Activated CD4-positive, alpha-beta T cell treated with anti-CD3 and anti-CD28 coated beads for 1 hour (primary cell): ENCODE measurements around the gene TSC22D1.

Experiments
- DNase-seq: peaks from one replicate; pipeline ENCODE4 v3.0.0-alpha.2; 2020

TSC22D1 gene

DNA sequence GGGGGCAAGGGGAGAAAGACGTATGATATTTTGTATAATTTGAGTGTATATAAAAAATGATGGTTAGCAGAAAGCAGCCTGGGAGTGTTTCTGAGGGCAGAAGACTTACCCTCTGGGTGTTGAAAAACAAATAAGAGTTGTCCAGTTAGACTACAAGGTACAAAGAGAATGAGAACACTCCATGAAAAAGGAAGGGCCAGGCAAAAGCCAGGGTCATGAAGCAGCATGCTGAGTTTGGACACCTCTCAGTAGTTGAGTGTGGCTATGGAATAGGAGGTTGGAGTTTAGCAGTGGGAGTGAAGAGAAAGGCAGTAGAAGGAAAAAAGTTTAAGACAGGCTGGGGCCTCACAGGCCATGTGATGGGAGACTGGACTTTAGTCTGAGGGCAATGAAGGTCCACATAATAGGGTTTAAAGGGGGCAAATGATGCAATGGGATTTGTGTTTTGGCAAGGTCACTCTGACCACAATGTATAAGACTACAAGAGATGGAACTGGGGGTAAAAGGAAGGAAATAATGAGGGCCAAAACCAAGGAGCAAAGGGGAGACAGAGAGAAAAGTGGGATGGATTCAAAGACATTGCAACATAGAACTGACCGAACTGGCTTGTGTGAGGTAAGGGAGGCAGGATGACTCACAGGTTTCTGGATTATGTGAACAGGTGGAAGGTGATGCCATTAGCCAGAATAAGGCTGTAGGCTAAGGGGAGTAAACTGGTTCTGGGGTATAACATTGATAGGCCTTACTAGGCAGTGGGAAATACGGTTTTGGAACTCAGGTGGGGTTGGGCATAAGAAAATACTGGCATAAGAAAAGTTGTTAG, 125.9 kb downstream of the TSC22D1 start:
- DNase-seq: no peak

DNA sequence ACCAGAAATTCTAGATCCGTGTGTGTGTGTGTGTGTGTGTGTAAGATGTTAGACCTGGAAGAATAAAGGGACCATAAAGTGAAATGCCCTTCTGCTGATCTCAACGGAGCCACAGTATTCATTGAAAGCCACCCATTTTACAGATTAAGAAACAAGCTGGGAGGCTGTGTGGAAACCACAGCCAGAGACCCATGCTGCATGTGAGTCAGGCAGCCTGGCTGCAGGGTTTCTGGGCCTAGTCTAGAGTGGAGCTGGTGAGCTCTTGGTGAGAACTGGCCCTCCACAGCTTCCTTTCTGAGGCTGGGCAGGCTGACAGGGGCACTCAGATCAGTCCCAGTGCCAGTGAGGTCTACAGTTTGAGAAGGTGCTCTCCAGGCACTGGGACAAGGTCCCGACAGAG, 127.3 kb downstream of the TSC22D1 start:
- DNase-seq: no peak

DNA sequence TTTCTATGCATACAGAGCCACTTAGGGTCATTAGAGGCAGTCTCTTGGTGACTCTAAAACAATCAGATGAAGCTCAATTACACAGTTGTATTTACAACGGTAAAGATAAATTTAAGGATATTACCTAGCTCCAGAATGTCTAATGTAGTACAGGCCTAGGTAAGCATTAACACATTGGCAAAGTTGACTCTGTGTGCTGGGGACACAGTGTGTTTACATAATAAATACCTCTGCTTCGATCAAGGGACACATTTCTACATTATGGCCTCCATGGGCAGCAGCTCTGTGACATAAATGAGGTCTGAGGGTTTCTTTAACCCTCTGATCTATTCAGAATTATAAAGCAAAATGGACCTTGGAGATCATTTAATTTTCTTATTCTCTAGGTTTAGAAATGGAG, 127.8 kb downstream of the TSC22D1 start:
- no peak for DNase-seq

DNA sequence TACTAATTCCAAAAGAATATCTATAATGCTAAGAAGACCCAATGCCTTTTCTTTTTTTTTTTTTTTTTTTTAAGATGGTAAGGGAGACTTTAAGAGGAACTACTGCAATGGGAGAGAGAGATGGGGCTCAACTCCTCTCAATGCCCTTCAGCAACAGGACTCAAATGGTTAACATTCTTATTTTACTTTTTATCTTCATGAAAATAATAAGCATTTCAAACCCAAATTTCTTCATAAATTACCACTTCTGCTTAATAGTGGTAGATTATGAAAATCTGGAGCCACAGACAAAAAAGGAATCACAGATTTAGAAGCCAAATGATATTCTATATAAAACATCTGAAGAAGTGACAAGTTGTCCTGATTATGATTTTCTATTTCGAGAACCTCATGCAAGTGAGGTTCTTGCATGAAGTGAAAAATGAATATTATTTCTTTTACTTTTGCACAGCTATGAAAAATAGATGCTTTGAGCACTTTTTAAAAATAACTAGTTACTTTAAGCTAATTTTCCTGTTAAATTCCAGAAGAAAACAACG, 128.3 kb downstream of the TSC22D1 start:
- DNase-seq: no peak

DNA sequence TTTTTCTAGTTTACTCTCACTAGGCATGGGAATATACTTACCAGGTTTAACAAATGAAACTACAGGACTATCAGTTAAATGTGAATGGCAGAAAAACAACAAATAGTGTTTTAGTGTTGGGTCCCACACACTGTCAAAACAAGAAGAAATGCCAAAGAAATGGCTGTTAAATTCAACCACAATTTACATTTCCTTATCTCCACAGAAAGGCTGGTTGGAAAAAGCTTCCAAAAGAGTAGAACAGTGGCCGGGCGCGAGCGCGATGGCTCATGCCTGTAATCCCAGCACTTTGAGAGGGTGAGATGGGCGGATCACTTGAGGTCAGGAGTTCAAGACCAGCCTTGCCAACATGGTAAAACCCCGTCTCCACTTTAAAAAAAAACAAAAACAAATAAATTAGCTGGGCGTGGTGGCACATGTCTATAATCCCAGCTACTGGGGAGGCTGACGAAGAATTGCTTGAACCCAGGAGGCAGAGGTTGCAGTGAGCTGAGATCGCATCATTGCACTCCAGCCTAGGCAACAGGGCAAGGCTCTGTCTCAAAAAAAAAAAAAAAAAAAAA, 136.0 kb downstream of the TSC22D1 start:
- DNase-seq: no peak

DNA sequence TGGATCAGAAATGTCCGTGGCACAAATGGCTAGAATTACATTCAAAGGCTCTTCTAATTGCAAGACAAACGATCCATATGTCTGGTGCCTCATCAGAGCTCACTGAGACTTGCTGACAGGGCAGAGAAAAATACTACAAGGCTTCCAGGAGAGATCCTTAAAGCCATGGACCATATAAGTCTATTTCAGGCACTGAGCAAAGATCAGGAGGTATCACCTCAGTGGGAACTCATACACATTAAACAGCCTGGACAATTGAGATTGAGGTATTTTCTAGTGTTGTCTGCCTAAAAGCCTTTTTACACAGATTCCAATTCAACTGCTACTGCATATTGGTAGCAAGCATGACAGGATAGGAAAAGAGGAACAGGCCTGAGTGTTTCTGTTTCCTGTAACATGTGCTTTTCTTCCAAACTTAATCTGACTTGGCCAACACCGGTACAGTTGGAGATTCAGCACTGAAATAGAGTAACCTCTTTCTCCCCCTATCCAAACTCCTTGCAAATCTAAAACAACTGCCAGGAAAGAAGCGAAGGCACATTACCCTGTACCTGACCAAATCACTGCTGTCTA, 136.6 kb downstream of the TSC22D1 start:
- DNase-seq: no peak

DNA sequence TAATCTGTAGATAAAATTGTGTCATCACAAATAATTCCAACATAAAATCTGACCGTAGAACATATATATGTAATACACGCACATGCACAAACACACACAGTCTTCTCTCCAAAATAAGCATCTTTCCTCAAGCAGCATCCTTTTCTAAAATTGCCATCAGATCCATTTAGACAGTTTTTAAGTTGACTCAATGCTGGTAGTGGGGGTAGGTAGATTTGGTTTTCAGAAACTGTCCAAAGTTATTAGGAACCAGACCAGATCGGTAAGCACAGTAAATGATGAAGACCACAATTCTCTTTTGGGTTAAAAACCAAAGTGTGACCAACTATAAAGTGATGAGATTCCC, 137.9 kb downstream of the TSC22D1 start:
- no peak for DNase-seq

DNA sequence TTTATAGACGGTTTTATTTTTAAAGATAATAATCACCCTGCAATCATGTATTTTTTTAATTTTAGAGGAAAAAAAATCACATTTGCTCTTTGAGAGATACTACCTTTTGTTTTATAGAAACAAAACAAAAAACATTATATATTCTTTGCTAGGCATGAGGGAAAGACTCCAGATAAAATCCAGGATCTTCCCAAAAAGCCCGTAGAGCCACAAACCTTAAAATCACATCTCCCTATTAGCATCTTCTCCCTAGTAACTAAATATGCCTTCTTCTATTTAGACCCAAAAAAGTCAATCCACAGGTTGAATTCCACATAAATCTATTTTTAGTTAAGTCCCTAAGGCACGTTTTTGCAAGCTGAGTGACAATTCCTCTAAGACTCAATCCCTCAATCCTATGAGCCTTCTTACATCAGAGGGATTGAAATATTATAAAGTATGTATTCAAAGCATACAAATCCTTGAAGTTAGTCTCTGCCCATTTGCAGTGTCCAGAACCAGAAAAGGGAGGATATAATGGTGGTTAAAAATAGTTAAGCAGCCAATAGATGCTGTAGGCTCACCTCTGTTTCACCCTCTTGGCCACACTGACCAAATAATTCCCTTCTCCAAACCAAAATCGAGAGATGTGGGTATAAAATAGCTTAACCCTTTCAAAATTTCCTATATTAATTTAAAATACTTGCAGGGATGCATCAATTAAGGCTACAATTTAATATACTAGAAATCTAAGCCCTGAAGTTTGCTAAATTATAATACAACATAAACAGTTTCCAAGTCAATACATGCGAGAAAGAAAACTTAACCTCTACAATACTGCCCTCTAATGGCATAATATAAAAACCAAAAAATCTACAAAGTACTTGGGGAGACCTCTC, 138.5 kb downstream of the TSC22D1 start:
- DNase-seq: no peak

DNA sequence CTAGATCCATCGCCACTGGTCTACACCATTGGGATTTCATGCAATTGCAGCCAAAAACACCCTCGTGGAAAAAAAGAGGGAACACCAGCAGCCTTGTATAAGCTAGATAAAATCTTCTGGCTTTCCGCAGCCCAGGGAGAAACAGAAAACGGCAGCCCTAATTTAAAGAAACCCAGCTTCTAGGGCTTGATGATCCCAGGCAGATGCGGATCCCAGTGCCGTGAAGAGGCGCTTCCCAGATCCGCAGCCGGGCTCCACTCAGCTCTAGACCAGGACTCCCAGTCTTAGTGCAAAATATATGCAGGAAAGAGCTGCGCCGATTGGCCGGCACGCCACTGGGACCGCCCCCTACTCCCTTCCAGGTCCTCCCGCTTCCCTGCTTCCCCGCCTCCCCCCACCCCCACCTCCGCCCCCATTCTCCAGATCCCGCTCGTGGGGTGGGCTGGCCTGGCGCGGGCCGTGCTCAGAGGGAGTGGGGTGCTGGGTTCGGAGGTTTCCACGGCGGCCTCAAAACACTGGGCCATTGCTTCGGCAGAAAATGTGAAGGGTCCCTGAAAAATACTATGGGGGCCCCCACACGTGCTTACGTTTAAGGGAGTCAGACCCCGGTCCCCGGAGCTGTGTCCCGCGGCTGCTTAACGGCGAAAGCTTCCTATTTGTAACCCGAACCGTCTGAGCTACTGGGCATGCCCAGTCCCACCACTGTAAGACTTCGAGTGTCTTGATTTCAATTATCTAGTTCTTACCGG, 139.4 kb downstream of the TSC22D1 start:
- peak; percentile 25 for DNase-seq

DNA sequence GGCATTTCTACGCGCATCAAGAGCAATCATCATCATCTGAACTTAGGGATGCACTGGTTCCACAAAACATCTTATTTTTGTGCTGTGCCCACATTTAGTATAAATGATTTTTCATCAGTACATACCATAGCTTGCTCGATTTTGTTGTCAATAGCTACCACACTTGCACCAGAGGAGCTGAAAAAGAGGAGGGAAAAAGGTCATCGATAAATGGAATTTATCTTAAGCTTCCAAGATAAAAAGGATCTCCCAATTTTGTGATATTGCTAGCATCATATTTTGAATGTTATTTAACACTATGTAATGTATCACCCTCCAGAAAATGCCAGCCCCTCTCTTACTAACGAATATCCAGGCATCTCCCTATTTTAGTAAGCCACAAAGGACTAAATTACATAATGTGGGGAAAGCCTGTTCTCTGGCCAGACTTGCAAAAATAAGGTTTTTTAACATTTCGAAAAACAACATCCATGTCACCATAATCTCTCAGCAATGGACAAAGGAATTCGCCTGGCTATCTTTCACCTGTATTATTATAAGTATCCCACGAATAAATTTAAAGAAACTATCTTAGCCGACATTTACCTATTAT, 140.1 kb downstream of the TSC22D1 start:
- no peak for DNase-seq

DNA sequence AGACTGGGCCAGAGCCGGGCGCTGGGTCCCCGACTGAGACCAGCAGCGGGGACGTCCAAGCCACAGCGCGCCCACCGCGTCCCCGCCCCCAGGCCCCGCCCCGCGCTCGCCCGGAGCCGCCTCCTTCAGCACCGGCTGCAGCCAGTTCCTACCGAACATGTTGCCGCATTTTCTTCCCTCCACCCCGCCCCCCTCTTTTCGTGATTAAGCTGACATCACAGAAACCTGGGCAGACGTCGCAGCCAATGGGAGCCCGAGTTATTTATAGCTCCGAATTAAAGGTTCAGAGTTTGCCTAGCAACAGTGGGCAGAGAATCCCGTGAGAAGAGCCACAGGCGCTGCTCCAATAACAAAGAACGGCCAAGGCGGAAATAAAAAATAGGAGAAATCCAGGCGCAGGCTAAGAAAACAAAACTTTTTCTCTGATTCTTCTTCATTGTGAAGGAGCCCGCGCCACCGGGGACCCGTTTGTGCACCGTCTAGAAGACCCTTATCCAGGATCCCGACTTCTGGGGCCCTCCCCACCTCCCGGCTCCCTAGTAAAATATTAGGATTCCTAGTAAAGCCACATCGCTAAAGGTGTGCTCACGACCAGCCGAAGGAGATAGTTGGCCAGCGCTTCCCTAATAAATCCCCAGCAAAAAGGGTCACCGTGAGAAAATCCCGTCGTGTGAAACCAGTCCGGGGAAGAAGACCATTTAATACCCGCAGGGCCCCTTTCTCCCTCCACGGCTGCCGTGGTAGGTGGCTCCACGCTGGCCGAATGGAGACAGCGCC, 140.8 kb downstream of the TSC22D1 start:
- peak; percentile 77 for DNase-seq

DNA sequence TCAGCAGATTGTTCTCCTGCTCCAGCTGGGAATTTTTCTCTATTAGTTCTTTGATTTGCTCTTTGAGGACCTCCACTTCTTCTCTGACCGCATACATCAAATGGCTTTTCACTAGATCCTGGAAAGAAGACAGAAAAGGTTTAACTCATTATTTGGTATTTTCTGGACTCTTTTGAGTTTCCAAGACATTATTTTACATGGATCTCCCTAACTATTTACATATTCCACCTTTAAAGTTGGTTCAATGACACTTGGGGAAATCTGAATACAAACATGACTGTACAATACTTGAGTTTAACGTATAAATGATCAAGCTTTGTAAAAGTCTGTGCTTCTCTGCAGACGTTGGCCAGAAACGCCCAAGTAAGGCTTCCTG, 141.4 kb downstream of the TSC22D1 start:
- no peak for DNase-seq

DNA sequence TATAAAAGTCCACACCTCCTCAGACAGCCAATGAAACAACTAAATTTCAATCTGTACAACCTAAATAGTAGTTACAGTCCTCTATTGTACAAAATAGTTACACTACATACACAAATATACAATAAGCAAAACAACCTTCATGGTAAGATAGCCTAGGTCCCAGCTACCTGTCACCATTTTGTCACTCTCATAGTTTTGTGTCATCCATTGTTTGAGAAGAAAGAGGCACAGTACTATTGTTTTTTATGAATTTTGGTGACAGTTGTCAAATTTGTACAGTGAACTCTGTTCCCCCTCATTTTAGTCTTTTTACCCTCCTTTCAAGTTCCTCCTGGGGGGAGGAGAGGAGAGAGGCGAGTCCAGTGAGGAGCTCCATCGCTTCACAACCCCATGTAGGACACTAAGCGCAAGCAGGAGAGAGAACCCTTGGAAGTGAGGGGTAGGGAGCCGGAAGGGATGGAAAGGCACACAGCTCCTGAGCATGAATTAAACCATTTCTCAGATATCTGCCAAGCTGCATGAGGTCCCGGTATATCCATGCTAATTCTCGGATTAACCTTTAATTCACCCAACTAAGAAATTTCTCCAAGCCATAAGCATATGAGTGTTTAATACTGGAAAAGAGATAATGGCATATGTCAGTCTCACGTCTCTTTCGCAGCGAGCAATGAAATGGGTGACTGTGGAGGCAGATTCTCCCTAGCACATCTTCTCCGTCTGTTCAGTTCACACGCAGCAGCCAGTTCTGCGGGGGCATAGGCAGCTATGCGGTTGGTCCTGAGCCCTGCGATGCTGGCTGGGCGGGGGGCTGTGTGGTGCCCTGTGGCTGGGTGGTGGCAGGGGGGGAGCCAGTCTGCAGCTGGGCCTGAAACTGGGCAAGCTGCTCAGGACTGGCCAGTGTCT, 142.0 kb downstream of the TSC22D1 start:
- no peak for DNase-seq

DNA sequence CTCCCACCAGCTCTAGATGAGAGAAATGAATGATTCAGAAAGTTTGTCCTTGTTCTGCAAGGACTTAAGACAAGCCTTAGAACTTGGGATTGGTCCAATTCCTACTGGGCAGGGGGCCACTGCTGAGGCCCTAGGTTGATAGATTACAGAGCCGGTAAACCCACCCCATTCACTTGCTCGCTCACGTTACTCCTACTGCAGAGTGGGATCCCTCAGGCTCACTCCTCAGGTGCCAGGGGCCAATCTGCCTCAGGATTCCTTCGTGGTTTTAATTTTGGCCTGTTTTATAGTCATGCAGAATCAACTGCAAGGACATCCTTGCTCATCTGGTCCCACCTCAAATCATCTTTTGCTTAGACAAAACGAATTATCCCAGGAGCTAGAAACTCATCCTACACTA, 143.5 kb downstream of the TSC22D1 start:
- DNase-seq: no peak

DNA sequence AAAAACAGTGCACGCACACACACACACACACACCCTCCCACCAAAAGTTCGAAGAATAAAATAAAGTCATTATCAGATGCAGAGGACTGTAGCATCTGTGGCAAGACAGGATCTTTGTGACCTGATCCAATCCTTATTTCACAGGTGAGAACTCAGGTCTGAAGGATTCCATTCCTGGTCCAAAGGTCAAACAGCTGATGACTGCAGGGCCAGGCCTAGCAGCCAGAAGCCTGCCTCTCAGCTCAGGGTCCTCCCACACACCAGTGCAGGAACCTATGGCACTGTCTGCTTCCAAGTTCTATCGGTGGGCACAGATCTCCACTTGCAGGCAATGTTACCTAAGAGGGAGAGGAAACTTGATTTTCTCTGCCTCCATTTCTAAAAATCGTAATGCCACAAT, 145.0 kb downstream of the TSC22D1 start:
- DNase-seq: no peak

DNA sequence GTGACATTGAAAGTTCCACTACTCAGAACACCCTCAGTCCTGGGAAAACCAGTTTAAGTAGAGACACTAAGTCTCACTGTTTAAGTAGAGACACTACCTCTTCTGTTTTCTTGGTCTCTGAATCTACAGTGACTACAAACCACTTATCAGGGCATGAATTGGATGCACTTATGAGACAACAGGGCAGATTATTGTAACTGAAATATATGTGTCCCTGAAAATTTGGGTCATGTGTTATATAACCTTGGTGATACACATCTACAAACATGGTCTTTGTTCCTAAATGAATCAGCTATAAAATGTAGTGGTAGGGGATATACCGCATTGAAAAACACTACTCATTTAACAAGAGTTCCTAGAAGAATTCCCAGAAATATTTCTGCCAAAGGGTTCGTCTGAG, 146.8 kb downstream of the TSC22D1 start:
- DNase-seq: no peak

DNA sequence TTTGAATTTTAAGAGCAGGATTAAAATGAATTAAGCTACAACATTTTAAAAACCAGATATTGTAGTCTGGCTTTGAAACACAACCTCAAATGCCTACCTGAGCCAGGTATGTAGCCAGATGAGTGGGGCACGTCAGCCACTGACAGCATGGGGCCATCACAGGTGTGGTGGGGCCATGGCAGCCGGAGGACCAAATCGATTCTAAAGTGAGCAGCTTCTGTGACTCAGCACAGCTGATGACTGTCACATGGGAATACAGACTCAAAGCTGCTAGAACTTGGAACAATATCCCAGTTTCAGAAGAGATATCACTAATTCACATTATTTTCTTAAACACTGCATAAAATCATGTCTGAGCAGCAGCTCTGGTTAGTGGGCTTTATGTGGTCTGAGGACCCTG, 149.7 kb downstream of the TSC22D1 start:
- no peak for DNase-seq

DNA sequence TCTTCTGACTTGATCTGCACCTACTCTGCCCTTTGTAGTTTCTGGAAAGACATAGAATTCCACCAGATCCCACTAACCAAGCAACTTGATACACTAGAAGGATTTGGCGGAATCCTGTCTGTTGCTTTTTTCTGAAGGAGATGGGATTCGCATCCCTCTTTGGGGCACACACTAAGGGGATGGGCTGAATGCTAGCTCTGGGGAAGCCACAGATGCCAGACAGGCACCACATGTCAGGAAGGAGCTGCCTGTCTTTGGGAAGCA, 150.4 kb downstream of the TSC22D1 start:
- DNase-seq: no peak

DNA sequence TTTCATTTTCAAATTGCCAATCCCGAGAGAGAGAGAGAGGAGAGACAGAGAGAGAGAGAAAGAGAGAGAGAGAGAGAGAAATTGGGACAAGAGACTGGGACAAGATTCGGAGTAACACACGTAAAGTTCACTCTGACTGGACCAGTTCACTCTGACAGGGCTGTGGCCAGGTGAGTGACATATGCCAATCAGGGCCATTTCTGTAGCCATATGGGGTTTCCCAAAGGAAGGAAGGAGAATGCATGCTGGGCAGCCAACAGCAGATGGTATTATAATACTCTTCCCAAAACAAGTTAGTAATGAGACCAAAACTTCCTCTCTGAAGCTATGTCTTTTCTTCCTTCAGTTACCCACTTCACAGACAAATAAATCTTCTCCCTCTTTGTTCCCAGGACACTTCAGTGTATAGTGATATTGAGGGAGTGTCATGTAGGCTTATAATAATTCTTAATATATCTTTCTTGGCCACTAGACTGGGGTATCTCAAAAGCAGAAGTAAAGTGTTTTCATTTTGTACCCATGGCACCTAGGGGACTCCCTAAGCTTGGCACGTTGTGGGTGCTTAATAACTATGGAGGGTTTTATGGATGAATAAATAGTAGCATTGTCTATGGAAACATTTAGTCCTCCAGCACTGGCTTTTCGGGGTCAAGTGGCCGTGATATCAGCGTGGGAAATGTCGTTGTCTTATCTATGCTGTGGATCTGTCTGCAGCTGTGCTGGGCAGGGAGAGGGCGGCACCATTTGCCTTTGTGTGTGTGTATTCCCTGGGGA, 150.9 kb downstream of the TSC22D1 start:
- no peak for DNase-seq

DNA sequence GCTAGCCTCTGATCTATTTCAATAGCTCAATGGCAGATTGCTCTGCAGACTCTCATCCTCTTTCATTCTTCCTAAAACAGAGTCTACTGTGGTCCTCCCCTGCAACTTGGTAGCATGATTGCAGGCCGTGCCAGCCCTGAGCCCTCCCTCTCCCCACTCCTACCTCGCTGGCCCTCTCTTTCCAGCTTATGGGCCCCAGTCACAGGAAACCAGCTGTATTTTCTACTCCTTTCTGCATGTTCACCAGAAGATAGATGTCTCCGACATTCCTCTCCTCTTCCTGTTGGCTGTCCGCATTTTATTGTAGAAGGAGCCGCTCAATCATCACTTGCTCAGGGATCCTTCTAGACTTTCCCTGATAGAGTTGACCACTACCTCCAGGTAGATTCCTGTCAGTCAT, 152.3 kb downstream of the TSC22D1 start:
- DNase-seq: no peak
